RWPE2 (cell line): ENCODE results near the gene L3MBTL4.
"Not testable (repeated sequence)": the region's sequence is repeated elsewhere in the genome, so short reads cannot be mapped to it uniquely, and the experiment has no call there.

Experiments
- ATAC-seq: fragments of 200-7000 bp; cut with Tn5 transposase; 3 replicates; pipeline ENCODE4 v1.9.1; 2021; ENCODE audit warnings: low read depth
- DNase-seq: peaks from one replicate; pipeline ENCODE4 v3.0.0-alpha.2; 2020; ENCODE audit warnings: low spot score
- H3K27ac ChIP-seq: fragments of 450-650 bp; 2 replicates; pipeline ENCODE4 v1.5.1; 2017; ENCODE audit warnings: mild to moderate bottlenecking; ENCODE audit not compliant: poor library complexity, severe bottlenecking
- H3K27me3 ChIP-seq: fragments of 250-450 bp; sonication (Bioruptor Pico); 2 replicates; pipeline ENCODE4 v1.5.1; 2021; ENCODE audit warnings: mild to moderate bottlenecking, moderate library complexity; ENCODE audit not compliant: insufficient read depth, poor library complexity, severe bottlenecking
- H3K36me3 ChIP-seq: fragments of 250-450 bp; sonication (Bioruptor Pico); 2 replicates; pipeline ENCODE4 v1.5.1; 2020; ENCODE audit warnings: low read depth, mild to moderate bottlenecking, moderate library complexity
- H3K4me1 ChIP-seq: fragments of 250-450 bp; sonication (Bioruptor Pico); 2 replicates; pipeline ENCODE4 v1.5.1; 2021; ENCODE audit warnings: mild to moderate bottlenecking, moderate library complexity; ENCODE audit not compliant: insufficient read depth, poor library complexity, severe bottlenecking
- H3K4me3 ChIP-seq: fragments of 250-450 bp; sonication (Bioruptor Pico); 2 replicates; pipeline ENCODE4 v1.5.1; 2021; ENCODE audit warnings: mild to moderate bottlenecking, moderate library complexity; ENCODE audit not compliant: severe bottlenecking
- H3K9me3 ChIP-seq: fragments of 250-450 bp; sonication (Bioruptor Pico); 2 replicates; pipeline ENCODE4 v1.5.1; 2021; ENCODE audit warnings: mild to moderate bottlenecking, moderate library complexity; ENCODE audit not compliant: severe bottlenecking
- CTCF ChIP-seq: fragments of 450-650 bp; IDR thresholded peaks from one replicate; pipeline ENCODE4 v1.5.1; 2017; ENCODE audit warnings: mild to moderate bottlenecking, moderate library complexity; ENCODE audit not compliant: poor library complexity, severe bottlenecking

The L3MBTL4 gene

DNA sequence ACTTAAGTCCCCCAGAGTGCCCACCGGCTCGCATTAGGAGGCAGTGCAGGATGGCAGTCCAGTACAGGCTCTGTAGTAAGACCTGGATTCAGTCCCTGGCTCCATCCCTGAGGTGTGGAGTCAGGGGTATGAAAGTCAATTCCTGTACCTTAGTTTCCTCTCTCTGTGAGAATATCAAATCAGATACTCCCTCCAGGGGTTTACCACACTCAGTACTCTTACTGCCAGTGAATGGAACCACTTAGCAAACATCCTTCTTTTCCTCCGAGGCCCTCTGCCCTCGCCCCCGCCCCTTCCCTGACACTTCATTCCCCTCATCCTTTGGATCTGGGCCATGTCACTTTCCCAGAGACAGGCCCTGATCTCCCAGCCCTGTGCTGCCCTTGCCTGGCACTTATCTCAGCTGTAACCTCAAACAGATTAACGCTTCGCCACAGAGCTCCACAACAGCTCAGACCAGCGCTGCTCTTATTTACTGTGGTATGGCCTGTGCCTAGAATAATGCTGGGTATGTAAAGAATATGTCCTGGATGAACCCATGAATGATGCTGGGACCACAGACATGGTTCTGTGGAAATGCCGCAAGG lies 360.4 kb downstream of the L3MBTL4 start:
- no peak for DNase-seq
- H3K27ac ChIP-seq: no peak overlapping the region
- no peaks in the 10 kb centered on the region for H3K27me3 ChIP-seq

GRCh38 chr18:6052449-6052913 lies 362.2 kb downstream of the L3MBTL4 start:
- DNase-seq: no peak
- H3K4me1 ChIP-seq: no peaks in the 10 kb centered on the region
- no peak for ATAC-seq
- TF ChIP-seq CTCF: no peak
- no peaks in the 10 kb centered on the region for H3K27me3 ChIP-seq
- no peak overlapping the region for H3K27ac ChIP-seq
- no peak overlapping the region for H3K4me3 ChIP-seq
- no peaks in the 10 kb centered on the region for H3K36me3 ChIP-seq
- H3K9me3 ChIP-seq: no peaks in the 10 kb centered on the region

More for the DNA sequence above, 360.4 kb downstream of the L3MBTL4 start:
- Histone ChIP-seq H3K36me3 (no peaks in the 10 kb centered on the region), H3K4me3 (no peak overlapping the region), H3K4me1 (no peaks in the 10 kb centered on the region), H3K9me3 (no peaks in the 10 kb centered on the region)
- TF ChIP-seq CTCF: no peak
- ATAC-seq: no peak

DNA sequence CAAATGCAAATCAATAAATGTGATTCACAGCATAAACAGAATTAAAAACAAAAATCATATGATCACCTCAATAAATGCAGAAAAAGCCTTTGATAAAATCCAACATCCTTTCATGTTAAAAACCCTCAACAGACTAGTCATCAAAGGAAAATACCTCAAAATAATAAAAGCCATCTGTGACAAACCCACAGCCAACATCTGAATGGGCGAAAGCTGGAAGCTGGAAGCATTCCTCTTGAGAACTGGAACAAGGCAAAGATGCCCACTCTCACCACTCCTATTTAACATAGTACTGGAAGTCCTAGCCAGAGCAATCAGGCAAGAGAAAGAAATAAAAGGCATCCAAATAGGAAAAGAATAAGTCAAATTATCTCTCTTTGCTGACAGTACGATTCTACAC lies 367.1 kb downstream of the L3MBTL4 start:
- H3K36me3 ChIP-seq, H3K27ac ChIP-seq, H3K4me3 ChIP-seq, H3K27me3 ChIP-seq, ATAC-seq, H3K9me3 ChIP-seq, DNase-seq, H3K4me1 ChIP-seq: not testable (repeated sequence)

DNA sequence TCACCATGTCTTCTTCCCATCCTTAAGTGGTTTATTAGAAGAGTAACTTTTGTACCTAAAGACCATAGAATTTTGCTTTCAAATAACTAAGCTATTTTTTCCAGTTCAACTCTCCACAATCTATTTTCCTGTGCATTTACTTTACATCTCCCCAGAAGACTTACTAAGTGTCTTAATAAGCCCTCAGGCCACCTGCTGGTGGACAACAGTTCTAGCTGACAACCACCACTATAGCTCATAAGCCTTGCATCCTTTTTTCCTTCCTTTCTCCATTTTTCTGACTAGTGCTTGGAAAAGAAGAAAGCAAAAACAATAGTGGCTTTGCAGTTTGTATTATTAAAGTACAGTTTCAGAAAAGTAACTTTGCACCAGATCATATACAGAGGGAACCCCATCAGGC lies 369.9 kb downstream of the L3MBTL4 start:
- ATAC-seq: no peak
- H3K27me3 ChIP-seq: no peaks in the 10 kb centered on the region
- H3K4me3 ChIP-seq: no peak overlapping the region
- DNase-seq: no peak
- no peak overlapping the region for H3K27ac ChIP-seq
- TF ChIP-seq CTCF: no peak
- H3K36me3 ChIP-seq: no peaks in the 10 kb centered on the region
- no peaks in the 10 kb centered on the region for H3K9me3 ChIP-seq
- H3K4me1 ChIP-seq: no peaks in the 10 kb centered on the region

GRCh38 chr18:6044319-6044718 lies 370.4 kb downstream of the L3MBTL4 start:
- no peaks in the 10 kb centered on the region for H3K4me1 ChIP-seq
- TF ChIP-seq CTCF: no peak
- no peak for DNase-seq
- no peak overlapping the region for H3K4me3 ChIP-seq
- no peak overlapping the region for H3K27ac ChIP-seq
- no peaks in the 10 kb centered on the region for H3K9me3 ChIP-seq
- ATAC-seq: no peak
- H3K36me3 ChIP-seq: no peaks in the 10 kb centered on the region
- H3K27me3 ChIP-seq: no peaks in the 10 kb centered on the region
